TTC549 (cell line): ENCODE results near the gene C5.

ENCODE experiments used
- FAIRE-seq: peaks from 2 replicates; lab custom pipeline; 2012; peaks lifted over from hg19 to GRCh38; lab: Jason Lieb, UNC

Gene C5

DNA sequence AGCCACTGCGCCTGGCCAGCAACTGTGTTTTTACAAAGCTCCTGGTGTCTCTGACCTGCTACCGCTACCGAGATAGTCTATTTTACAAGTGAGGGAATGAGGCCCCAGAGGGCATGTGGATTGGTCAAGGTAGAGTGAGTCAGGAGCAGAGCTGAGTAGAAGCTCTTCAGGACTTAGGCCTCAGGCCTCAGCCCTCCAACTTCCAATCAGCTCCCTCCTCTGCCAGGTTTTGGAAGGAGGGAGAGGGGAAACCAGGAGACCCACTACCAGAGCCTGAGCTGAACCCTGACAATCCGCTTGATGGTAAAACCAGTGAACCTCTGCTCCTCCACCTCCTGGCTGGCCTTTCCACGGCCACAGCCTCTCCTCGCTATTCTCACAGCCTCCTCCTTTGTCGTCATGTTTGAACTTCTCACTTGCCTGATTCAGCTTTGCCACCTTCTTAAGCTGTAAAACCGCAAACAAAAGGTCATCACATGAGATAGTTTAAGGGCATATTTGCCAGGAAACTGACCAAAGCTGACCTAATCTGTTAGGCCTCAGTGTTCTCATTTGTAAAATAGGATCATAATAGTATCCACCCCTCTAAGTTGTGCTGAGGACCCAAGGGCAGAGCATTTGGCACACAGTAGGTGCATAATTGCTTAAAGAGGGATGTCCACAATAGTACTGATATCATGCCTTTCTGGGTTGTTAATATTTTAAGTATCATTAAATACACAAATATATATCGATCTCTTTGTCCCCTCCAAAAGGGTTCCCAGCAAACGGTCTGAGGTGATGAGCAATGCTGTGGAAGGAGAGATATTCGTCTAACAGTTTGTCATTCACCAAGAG is 125.2 kb downstream of the C5 start:
- FAIRE-seq = no peak

DNA sequence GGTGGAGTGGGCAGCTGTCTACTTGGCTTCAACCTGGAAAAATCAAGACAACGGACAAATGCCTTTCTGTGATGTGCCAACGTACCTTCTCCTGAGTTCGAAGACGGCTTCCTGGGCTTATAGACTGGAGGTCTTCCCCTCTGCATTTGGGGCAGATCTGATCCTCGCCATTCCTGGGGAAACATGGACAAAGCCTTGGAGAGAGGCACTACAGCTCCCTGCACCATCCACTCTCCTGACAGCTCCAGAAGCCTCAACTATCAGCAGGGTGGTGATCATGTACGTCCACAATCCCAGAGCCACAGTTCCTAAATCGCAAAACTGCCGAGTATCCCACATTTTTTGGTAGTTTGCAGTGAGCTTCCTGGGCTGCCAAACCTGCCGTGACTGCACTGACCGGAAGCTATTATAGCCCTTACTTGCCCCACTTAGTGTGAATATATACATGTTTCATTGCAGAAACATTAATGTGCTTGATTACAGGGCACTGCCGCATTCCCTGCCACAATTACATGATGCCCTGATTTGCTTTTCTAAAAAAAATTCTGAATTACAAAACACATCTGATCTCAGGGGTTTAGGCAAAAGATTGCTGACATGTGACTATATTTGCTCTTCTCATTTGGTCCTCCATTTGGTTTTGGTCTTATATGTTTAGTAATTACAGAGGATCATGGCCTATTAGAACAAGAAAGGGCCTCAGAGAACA is 126.3 kb downstream of the C5 start:
- no peak for FAIRE-seq

DNA sequence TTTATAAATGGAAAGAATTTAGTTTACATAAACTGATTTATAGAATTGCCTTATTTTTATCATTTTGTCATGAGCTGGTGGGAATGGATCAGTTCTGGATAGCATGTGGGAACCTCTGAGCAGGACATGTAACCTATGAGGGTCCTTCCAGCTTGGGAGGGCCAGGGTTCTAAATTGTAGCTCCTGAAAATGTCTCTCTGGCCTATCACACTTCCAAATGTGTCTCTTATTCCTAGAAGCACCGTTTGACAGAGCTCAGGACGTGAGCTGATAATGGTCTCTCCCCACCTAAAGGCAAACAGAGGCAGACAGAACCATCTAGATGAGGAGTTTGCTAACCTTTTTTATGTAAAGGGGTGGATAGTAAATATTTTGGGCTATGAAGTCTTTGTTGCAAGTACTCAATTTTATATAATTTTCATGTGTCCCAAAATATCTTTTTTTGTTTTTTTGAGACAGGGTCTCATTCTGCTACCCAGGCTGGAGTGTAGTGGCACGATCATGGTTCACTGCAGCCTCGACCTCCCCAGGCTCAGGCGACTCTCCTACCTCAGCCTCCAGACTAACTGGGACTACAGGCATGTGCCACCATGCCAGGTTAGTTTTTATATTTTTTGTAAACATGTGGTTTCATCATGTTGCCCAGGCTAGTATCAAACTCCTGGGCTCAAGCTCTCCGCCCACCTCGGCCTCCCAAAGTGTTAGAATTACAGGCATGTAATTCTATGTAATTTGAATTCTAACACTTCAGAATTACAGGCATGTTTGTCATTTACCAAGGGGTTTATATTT is 127.5 kb downstream of the C5 start:
- no peak for FAIRE-seq

DNA sequence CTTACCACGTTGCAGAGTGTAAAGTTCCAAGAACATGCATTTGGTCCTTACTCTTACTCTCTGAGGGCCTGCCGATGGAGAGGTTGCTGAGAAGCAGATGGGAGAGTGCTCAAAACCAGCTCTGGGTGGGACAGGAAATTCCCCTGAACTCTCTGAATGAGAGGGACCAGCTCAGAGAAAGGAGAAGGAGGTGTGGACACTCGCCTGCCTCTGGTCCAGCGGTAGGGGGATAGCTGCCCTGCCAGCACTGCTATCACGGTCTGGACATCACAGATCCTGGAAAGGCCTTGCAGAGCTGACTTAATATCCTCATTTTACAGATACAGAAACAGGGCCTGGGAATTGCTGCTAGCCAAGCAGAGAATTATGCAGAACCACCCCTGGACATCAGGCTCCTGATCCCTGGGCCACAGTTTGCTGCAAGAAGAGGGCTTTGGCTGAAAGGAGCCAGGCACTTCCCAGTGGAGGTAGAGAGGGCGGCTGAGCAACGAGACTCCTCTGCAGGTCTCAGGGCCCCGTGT is 128.4 kb downstream of the C5 start:
- no peak for FAIRE-seq

DNA sequence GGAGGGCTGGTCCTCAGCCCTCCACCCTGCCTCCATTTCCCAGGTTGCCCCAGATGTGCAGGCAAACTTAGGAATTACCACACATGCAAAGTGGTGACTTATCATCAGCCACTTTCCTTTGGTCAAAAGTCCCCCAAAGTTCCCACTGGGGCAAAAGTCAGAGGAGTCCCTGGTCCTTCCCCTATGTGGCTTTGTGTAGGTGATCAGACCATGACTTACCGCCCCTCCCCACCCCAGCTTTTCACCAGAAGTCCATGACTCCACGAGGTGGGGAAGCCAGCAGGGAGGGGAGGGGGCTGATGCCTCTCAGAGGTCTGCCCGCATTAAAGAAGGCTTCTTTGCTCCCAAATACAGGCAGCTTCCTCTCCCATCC is 129.3 kb downstream of the C5 start:
- no peak for FAIRE-seq

DNA sequence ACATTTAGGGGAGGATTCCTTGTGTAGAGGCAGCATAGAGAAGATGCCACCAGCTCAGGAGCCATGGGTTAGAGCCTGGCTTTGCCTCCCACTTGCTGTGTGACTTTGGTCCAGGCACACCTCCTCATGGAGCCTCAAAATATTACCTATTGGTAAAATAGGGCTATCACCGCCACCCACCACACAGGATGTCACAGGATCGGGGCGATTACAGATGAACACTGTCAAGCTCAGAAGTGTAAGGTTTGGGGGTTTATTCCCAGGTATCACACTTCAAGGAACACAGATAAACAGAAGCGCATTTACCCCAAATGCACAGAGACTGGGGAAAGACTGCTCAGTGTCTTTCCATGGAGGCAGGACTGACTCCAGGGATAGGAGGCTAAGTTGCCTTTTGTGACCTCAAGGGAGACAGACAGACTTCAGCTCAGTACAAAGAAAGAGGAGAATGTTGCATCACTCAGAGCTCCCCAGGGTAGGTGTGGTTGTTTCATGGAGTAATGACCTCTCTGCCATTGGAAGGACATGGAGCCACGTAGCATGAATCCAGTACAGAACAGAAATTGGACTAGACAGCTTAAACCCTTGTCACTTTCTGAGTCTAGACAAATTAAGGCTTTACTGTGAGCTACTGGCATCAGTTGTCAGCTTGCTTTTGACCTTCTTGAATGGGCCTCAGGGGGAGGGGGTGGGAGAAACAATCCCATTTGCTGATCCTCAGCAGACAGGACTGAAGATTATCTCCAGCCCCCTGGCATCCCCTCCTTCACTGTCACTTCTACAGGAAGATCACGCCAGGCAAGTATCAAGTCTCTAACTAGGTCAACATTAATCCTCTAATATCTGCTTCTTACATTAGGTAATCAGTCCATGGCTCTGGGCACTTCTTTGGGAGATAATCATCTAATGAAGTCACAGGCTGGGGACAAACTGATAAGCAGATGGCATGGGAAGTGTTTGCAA is 130.0 kb downstream of the C5 start:
- no peak for FAIRE-seq

DNA sequence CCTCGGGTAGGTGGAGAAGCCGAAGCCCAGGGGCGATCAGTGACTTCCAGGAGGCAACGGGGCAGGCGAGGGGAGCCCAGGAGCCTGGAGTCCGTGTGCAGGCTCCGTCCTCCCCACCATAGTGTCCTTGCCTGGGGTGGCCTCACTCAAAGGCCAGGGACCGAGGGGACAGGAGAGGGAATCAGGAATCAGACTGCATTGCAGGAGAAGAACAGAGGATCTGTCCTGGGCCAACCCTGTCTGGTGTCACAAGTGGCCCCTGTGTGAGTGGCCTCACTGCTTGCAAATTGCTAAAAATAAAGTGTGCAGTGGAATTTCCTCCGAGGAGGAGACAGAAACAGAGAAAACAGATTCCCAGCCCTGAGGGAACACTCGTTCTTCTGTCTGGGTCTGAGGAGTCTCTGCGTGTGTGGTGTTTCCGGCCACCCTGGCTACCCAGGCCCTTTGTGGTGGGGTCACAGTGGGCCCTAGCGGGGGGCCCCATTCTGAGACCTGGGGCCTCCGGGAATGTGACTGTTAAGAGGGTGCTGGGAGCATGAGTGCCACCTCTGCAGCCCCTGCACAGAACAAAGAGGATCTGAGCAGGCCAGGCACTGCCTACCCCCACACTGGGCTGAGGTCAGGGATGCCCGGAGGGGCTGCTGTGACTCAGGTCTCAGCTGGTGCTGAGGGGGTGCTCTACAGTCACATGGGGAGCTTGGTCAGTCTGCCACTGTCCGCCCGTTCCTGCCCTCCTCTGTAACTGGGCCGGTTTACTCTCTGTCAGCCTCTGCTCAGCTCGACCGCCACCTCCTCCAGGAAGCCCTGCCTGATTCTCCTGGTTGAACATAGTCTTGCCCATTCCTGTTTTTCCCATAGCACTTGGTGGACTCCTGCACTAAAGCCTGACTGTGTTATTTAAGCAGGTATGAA is 130.9 kb downstream of the C5 start:
- FAIRE-seq = no peak

DNA sequence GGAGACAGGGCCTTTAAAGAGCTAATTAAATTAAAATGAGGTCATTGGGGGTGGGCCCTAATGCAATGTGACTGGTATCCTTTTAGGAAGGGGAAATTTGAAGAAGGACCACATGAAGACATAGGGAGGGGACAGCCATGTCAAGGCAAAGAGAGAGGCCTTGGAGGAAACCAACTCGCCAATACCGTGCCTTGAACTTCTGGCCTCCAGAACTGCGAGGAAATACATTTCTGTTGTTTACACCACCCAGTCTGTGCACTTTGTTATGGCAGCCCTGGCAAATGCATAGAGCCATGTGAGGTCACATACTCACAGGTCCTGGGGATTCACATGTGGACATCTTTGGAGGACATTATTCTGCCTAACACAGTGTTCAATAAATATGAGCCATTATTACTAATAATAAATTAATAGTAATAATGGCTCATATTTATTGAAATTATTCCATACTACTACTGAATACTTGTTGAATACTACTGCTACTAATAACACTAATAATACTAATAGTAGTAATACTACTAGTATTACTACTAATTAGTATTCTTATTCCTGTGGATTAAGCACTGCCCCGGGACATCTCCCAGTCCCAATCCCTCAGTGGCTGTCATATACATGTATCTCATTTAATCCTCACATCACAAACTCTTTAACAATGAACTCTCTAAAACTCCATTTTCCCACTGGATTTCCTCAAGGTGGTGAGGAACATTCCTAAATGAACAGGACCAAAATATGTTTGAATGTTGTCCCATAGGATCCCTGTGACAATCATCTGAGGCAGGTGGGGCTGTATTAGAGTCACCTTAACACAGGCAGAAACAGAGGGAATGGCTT is 131.9 kb downstream of the C5 start:
- FAIRE-seq = no peak

DNA sequence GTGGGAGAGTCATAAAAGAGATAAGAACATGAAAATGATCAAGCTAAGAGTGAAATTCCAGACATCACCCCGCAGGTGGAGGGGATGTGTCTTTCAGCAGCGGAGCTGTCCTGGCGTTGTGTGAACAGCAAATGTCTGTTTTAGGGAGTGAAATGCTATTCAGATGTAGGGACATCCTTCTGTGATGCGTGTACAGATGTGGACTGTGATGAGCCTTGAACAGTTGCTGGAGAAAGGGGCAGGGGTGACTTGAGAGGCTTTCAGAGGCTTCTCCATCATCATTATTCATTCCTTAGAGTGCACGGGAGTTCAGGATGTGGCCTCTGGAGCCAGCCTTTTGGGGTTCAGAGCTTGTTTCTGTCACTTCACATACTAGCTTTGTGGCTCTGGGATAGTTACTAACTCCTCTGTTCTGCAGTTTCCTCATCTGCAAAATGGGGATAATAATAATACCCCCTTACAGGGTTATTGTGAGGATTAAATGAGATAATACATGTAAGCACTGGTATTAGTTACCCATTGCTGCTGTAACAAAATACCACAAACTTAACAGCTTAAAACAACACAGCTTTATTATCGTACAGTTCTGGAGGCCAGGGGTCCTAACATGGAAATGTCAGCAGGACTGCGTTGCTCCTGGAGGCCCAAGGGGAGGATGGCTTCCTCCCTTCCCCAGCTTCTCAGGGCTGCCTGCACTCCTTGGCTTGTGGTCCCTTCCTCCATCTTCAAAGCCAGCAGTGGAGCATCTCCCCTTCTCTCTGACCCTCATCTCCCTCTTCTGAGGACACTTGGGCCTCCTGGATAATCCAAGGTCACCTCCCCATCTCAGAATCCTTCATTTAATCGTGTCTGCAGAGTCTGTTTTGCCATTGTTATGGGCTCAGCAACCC is 132.8 kb downstream of the C5 start:
- FAIRE-seq = no peak

DNA sequence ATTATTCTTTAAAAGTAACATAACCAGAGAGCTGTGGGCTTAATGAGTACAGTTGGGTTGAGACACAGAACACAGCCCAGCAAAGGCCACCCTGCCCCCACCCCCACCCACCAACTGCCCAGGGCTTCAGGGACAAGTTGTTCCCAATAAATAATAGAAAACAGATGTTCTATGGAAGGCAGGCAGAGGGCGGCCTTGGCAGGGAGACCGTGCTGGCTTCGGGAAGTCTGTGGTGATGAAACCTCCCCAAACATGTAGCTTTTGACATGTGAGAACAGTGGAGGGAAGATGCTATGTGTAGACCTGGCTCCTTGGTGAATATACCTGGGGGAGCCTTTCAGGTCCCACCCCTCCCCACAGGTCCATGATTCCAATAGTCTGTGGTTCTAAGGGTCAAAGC is 133.5 kb downstream of the C5 start:
- FAIRE-seq = no peak

DNA sequence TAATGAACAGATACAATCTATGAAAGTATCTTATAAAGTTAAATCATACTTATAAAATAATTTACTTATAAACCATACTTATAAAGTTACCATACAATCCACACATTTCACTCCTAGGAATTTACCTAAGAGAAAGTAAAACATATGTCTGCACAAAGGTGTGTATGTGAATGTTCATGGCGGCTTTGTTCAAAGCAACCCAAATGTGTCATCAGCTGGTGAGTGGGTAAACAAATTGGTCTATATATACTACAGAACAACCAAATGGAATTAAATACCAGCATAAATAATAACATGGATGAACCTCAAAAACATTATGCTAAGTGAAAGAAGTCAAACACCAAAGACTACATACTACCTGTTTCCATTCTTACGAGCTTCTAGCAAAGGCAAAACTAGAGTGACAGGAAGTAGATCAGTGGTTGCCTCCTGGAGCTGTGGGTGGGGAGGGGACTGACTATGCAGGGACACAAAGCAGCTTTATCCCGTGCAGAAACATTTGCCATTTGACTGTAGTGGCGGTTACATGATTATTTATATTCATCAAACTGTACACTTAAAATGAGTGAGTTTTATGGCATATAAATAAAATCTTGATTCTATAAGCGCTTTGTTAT is 134.1 kb downstream of the C5 start:
- no peak for FAIRE-seq

DNA sequence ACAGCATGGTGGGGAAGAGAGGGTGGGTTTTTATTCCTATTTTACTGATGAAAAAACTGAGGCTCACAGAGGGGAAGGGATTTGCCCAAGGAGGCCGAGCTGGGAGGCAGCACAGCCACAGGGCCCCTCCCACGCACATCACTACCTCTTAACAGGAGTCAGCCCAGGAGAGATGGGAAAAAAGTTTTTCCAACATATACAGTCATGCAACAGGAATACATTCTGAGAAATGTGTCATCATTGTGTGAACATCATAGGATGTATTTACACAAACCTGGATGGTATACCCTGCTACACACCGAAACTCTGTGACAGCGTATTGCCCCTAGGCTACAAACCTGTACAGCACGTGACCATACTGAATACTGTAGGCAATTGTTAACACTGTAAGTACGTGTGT is 135.1 kb downstream of the C5 start:
- FAIRE-seq = no peak

DNA sequence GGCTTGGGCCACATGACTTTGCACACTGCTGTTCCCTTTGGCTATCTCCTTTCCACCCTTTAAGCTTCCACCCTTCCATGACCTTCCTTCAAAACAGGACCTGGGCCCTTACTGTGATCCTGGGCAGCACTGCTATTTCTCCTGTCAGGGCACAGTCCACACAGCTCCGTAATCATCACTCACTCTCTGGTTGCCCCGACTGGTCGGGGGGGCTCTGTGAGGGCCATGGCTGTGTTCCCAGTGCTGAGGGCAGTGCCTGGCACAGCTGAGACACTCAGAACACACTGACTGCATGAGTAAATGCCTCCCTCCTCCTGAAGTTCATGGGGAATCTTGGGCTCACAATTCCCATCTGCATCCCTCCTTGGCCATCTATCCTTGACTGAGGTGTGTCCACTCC is 135.7 kb downstream of the C5 start:
- no peak for FAIRE-seq

DNA sequence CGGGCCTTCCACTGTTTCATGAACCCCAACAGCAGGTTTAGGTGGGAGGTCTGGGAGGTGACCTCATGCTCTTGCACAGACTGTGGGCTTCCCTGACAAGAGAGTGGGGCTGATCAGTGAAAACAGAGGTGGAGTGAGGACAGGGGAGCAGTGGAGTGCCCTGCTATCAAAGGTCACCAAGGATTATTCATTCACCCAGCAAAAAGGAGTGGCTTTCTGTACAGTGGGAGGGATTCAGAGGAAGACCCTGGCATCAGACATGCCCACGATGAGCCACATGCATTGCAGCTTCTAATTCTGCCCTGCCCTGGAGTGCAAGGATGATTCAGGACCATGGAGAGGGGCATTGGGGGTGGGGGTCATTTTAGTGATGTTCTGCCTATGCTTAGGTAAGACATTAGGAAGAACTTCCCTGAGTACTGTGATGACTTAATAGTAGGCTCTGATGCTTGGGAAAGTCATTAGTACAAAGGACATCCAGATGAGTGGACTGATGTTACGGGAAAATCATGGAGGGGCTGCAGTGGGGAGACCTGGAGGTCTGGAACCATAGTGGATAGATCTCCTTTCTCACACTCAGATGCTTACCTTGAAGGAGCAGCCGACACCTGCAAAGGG is 136.3 kb downstream of the C5 start:
- no peak for FAIRE-seq

DNA sequence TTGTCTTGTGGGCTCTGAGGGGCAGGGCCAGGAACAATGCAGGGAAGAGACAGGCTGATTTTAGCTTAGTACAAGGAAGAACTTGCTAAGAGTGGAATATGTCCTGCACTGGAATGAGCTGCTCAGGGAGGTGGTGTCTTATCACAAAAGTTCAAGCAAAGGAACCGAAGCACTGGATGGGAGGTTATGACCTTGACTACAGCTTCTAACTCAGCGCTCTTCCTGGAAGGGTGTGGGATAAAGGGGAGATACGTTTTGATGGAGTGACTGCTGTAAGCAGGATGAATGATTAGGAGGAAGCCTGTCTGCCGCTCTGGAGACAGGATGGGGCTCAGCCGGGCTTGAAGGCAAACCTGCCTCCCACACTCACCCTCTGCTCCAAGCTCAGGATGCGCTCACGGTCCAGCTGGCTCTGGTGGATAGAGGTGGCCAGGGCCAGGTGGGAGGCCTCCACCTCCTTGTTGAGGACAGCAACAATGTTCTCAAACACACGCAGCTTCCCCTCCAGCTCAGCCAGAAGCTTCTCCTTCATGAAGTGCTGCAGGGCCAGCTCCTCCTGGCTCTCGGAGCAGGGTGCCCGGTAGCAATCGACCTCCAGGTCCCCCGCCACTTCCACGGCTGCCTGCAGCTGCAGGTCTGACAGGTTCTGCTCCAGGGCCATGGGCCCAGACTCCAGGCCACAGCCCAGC is 137.0 kb downstream of the C5 start:
- FAIRE-seq = no peak

DNA sequence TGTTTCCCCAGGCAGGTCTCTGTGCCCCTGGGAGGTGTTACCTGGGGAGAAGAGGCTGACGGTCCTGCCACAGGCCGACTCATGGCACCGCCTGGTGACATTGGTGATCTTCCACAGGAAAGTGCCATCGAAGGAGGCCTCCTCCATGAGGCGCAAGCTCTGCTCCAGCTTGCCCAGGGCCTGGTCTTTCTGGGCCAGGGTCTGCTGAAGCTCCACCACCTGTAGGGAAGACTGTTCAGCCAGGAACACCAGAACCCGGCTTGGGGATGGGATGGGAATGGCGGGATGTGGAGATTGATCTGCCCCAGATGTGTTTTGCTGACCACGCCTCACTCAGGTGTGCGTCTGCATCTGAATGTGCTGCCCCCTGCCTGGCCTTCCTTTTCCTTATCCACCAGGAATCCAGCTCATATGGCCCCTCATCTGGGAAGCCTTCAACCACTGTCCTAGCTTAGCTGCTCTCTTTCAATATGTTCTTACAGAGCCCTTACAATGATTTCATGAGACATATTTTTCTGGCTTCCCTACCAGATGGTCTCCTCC is 138.7 kb downstream of the C5 start:
- FAIRE-seq = no peak

DNA sequence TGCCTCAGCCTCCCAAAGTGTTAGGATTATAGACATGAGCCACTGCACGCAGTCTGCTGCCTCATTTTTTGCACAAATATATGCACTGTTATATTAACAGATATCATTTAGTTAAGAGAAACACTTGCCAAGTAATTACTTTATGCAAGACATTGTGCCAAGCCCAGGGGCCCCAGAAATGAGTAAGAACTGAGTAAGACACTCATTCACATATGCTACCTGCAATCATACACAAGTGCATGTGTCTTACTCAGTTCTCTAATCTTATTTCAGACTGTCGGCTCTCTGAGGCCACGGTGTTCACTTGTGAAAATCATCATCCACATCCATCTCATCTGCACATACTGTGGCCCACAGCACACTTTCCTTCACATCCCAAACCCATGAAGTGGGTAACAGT is 139.4 kb downstream of the C5 start:
- no peak for FAIRE-seq
